Measurements from ENCODE around the gene EML6. TPM values are rescaled to one million over a fixed set of nuclear protein-coding genes. Genes with fewer than 3 reads are reported as not detected.

EML6 gene
- total RNA-seq, 1 donor from 2014 or later, result 0.63 TPM

DNA sequence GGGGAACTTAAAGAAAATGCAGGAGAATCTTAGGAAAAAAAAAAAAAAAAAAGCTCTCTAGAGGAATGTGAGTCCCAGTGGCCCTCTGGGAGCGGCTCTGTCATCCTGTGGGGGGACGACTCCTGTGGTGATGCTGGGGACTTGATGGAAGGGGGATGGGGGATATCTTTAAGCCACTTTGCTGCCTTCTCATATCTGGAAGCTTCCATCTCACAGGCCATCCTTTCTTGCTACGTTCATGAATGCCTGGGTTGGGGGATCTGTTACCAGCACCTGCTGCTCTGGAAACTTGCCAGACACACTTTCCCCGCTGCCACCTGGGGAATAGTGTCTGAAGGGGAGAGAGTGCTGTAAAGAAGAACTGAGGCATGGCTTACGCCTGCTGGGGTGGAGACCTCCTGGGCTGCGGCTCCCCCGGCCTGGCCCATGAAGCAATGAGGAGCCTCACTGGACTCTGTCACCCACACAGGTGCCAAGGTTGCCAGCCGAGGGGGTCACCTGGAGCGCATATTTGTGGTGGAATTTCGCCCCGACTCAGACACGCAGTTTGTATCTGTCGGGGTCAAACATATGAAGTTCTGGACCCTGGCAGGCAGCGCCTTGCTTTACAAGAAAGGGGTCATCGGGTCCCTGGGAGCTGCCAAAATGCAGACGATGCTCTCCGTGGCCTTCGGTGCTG, 234.0 kb downstream of the EML6 start:
- Histone ChIP-seq H3K27me3 (ENCODE audit: control insufficient read depth, insufficient read depth, low read length) (no peaks in the 10 kb centered on the region), H3K36me3 (ENCODE audit: control insufficient read depth, insufficient read depth, low read length) (no peaks in the 10 kb centered on the region), H3K4me3 (ENCODE audit: low read depth, low read length) (no peak overlapping the region)
- DNase-seq (ENCODE audit: low read depth), result no peak
- TF ChIP-seq, protein P1, sequence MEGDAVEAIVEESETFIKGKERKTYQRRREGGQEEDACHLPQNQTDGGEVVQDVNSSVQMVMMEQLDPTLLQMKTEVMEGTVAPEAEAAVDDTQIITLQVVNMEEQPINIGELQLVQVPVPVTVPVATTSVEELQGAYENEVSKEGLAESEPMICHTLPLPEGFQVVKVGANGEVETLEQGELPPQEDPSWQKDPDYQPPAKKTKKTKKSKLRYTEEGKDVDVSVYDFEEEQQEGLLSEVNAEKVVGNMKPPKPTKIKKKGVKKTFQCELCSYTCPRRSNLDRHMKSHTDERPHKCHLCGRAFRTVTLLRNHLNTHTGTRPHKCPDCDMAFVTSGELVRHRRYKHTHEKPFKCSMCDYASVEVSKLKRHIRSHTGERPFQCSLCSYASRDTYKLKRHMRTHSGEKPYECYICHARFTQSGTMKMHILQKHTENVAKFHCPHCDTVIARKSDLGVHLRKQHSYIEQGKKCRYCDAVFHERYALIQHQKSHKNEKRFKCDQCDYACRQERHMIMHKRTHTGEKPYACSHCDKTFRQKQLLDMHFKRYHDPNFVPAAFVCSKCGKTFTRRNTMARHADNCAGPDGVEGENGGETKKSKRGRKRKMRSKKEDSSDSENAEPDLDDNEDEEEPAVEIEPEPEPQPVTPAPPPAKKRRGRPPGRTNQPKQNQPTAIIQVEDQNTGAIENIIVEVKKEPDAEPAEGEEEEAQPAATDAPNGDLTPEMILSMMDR (IDR thresholded peaks at IDR 0.05; ENCODE audit: insufficient read depth, low read length, poor library complexity, severe bottlenecking), result no peak

DNA sequence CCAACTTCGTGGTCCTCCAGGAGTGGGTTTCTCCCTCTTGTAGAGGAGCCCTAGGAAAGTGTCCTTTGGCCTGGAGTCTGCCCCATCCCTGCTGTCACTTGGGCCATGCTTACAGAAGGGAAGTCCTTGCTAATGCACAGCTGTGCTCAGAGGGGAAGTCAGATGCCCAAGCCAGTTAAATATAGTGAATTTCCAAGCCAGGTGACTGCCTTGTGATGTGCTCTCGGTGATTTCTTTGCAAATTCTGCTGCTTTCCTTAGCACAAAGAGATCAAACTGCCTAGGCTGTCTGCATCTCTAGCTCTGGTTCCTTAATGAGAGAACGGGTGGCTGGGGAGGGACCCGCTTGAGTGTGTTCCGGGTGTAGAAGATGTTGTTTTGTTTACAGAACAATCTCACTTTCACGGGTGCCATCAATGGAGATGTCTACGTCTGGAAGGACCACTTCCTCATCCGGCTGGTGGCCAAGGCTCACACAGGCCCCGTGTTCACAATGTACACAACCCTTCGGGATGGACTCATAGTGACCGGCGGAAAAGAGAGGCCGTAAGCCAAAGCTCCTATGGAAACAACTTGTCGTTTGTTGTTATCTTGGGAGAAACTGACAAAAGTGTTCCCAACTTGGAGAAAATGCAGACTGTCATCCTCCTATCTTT, 235.4 kb downstream of the EML6 start:
- no peak for DNase-seq (ENCODE audit: low read depth)
- TF ChIP-seq, protein P1 (IDR thresholded peaks at IDR 0.05; ENCODE audit: insufficient read depth, low read length, poor library complexity, severe bottlenecking), result no peak
- H3K27me3 ChIP-seq (ENCODE audit: control insufficient read depth, insufficient read depth, low read length), result no peaks in the 10 kb centered on the region
- H3K4me3 ChIP-seq (ENCODE audit: low read depth, low read length), result no peak overlapping the region
- H3K36me3 ChIP-seq (ENCODE audit: control insufficient read depth, insufficient read depth, low read length), result no peaks in the 10 kb centered on the region

DNA sequence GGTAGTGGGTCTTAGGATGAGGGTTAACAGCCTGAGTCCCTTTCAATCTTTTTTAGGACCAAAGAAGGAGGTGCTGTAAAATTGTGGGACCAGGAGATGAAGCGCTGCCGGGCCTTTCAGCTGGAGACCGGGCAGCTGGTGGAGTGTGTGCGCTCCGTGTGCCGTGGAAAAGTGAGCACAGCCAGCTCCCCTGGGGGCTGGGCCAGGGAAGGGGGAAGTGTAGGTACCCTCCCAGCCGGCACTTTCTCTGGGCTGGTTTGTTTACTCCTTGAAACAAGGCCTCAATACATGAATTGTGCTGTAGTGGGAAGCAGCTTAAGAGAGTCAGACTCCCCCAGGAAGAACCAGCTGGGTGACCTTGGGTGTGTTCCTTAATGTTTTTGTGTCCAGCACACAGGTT, 236.7 kb downstream of the EML6 start:
- no peak for DNase-seq (ENCODE audit: low read depth)
- TF ChIP-seq, protein P1 (IDR thresholded peaks at IDR 0.05; ENCODE audit: insufficient read depth, low read length, poor library complexity, severe bottlenecking), result no peak
- no peaks in the 10 kb centered on the region for H3K27me3 ChIP-seq (ENCODE audit: control insufficient read depth, insufficient read depth, low read length)
- no peaks in the 10 kb centered on the region for H3K36me3 ChIP-seq (ENCODE audit: control insufficient read depth, insufficient read depth, low read length)
- H3K4me3 ChIP-seq (ENCODE audit: low read depth, low read length), result no peak overlapping the region

DNA sequence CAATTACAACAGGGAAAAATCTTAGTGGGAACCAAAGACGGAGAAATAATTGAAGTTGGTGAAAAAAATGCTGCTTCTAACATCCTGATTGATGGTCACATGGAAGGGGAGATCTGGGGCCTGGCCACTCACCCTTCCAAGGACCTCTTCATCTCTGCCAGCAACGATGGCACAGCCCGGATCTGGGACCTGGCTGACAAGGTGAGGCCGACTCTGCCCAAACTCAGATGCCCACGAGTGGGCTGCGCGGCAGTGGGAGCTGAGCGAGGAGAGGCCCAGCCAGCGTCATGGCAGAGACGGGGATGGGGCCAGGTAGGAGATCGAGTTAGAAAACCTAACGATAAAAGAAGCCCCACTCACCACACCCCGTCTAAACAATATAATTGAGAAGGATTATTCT, 239.0 kb downstream of the EML6 start:
- TF ChIP-seq, protein P1 (IDR thresholded peaks at IDR 0.05; ENCODE audit: insufficient read depth, low read length, poor library complexity, severe bottlenecking), result no peak
- Histone ChIP-seq H3K4me3 (ENCODE audit: low read depth, low read length) (no peak overlapping the region), H3K36me3 (ENCODE audit: control insufficient read depth, insufficient read depth, low read length) (no peaks in the 10 kb centered on the region), H3K27me3 (ENCODE audit: control insufficient read depth, insufficient read depth, low read length) (no peaks in the 10 kb centered on the region)
- no peak for DNase-seq (ENCODE audit: low read depth)

DNA sequence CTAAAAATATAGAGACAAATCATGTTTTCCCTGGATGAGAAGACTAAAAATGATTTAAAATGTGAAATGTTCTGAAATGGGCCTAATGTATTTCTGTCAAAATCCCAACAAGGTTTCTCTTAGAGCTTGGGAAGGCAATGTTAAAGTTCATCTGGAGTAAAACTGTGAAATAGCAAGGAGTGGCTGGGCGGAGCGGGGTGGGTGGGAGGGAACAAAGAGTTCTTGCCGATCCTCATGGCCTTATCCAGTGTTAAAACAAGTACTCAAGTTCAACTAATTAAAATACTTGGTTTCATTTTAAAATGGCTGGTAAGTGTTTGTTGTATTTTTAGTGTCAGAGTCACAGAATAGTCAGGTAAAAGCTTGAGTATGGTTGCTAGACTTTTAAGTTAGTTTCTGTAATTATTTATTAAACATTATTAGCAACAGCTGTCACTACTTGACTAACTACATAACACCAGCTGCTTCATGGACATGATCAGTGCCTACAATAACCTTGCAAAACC, 239.5 kb downstream of the EML6 start:
- H3K4me3 ChIP-seq (ENCODE audit: low read depth, low read length), result no peak overlapping the region
- H3K27me3 ChIP-seq (ENCODE audit: control insufficient read depth, insufficient read depth, low read length), result no peaks in the 10 kb centered on the region
- H3K36me3 ChIP-seq (ENCODE audit: control insufficient read depth, insufficient read depth, low read length), result no peaks in the 10 kb centered on the region
- TF ChIP-seq, protein P1 (IDR thresholded peaks at IDR 0.05; ENCODE audit: insufficient read depth, low read length, poor library complexity, severe bottlenecking), result no peak
- no peak for DNase-seq (ENCODE audit: low read depth)

Measured in kidney epithelial cell (primary cell).